KG1 (cell line): Measurements from ENCODE around the gene MBLAC1.

ENCODE experiments used
- DNase-seq: peaks from one replicate; lab custom pipeline; 2025; lab: John Stamatoyannopoulos, UW

MBLAC1 gene

GRCh38 chr7:100173806-100174495 is 47.2 kb downstream of the MBLAC1 start:
- DNase-seq = no peak

- no peak for DNase-seq
These were observed 47.8 kb downstream of the MBLAC1 start for GRCh38 chr7:100174582-100174981.

- DNase-seq = no peak
These were observed 48.6 kb downstream of the MBLAC1 start for GRCh38 chr7:100175296-100175935.

- DNase-seq = no peak
These were observed 49.6 kb downstream of the MBLAC1 start for GRCh38 chr7:100176096-100177044.

- peak; percentile 35 for DNase-seq
These were observed 50.6 kb downstream of the MBLAC1 start, which contains the start of the genes GPC2 and STAG3 for GRCh38 chr7:100177045-100178001. GPC2 (minus strand) TSS chr7:100177381; CDS start chr7:100177199, 182 bp downstream. STAG3 (plus strand) TSS chr7:100177918; CDS start chr7:100180557, 2,639 bp downstream.
